ENCODE data around the gene NDUFA12. TPM values are rescaled to one million over a fixed set of nuclear protein-coding genes. Genes with fewer than 3 reads are reported as not detected.

The NDUFA12 gene
- 102 and 132 TPM in 2 replicates for total RNA-seq
- 149 and 152 TPM in 2 replicates for polyA plus RNA-seq

DNA sequence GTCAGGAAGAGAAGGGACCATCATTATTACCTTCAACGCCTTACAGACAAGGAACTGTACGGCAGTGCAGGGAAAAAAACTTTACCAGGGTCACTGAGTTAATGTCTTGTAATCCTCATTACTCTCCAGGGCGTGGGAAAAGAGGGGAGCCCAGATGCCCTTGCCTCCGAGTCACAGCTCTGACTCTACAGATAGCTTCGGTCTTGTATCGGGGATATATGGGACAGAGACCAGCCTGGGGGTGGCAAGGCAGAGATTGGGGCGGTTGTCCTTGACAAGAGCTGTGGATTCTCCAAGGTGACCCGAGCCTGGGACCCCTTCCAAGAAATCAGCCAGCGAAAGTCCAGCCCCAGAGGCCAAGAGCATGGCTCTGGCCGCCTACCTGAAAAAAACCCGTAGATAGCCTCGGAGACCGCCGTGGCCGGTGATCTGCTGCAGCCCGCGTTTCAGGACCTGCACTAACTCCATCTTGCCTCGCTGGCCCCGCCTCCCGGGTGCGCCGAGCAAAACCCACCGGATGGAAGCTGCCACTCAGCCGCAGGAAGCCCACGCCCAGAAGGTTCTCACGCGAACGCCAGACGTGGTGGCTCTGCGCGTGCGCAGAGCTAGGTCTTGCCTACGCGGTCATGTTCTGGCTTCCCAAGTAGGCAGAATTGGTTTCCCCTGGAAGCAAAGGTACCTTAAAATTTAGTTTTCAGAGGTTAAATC, at the start of gene NDUFA12:
NDUFA12 (minus strand) TSS at position 485 of the 708 bp plus-strand sequence; CDS start at position 468, 17 bp downstream.
- Histone ChIP-seq H3K9me3 (ENCODE audit: low read depth) (no peaks in the 10 kb centered on the region), H3K9me2 (replicated peaks; ENCODE audit: insufficient read depth) (no peaks in the 10 kb centered on the region), H3K4me2 (peak within 1 kb of the TSS; percentile 83), H3K27me3 (no peaks in the 10 kb centered on the region), H3K79me2 (peaks cover 46% of the 10 kb centered on the region), H4K20me1 (ENCODE audit: insufficient read depth, poor library complexity, severe bottlenecking) (no peaks in the 10 kb centered on the region), H3K4me3 (peak within 1 kb of the TSS; percentile 51), H3K36me3 (replicated peaks; ENCODE audit: insufficient read depth, low read depth) (no peaks in the 10 kb centered on the region), H3K4me1 (ENCODE audit: insufficient read depth) (no peaks in the 10 kb centered on the region), H2AFZ (peak within 1 kb of the TSS; percentile 78), H3K27ac (peak within 1 kb of the TSS; percentile 79)
- no peak for TF ChIP-seq EZH2phosphoT487 (IDR thresholded peaks at IDR 0.05; ENCODE audit: low read depth, severe bottlenecking, unreplicated experiment)
- no peak for TF ChIP-seq CTCF (IDR thresholded peaks at IDR 0.05; ENCODE audit: poor library complexity)
- TF ChIP-seq EZH2 (IDR thresholded peaks at IDR 0.05; ENCODE audit: borderline replicate concordance): no peak
- DNase-seq (ENCODE audit: low spot score): peak; percentile 98
- under 1% methylated on average over 34 of the region's 34 CpGs for WGBS (ENCODE audit: low lambda C conversion rate, missing lambda C conversion rate)

- no peaks in the 10 kb centered on the region for H4K20me1 ChIP-seq (ENCODE audit: insufficient read depth, poor library complexity, severe bottlenecking)
- TF ChIP-seq CTCF (IDR thresholded peaks at IDR 0.05; ENCODE audit: poor library complexity): no peak
- no peak for TF ChIP-seq EZH2phosphoT487 (IDR thresholded peaks at IDR 0.05; ENCODE audit: low read depth, severe bottlenecking, unreplicated experiment)
- TF ChIP-seq EZH2 (IDR thresholded peaks at IDR 0.05; ENCODE audit: borderline replicate concordance): no peak
- 93% methylated on average over 4 of the region's 4 CpGs for WGBS (ENCODE audit: low lambda C conversion rate, missing lambda C conversion rate)
These were observed 47.7 kb upstream of the NDUFA12 start for GRCh38 chr12:95051241-95051640.

DNA sequence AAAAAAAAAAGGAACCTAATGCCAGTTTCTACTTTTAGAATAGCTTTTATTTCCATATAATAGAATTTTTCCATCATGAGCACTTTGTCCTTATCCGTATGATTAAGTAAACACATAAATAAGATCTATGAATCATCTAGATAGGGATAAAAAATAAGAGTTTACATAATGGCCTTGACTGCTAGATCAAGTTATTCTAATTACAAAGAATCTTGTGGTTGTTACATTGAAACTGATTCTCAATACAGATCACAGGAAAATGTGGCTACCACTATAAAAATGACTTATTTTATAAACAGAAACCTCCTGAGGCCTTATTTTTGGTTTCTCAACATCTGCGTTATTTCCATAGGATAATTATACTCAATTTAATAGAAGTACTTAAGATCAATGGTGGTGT, 34.4 kb upstream of the NDUFA12 start:
- no peak overlapping the region for H3K27ac ChIP-seq
- no peaks in the 10 kb centered on the region for H3K79me2 ChIP-seq
- H3K4me3 ChIP-seq: no peak overlapping the region
- H3K9me2 ChIP-seq (replicated peaks; ENCODE audit: insufficient read depth): no peaks in the 10 kb centered on the region
- WGBS (ENCODE audit: low lambda C conversion rate, missing lambda C conversion rate): 95% methylated on average over 2 of the region's 2 CpGs
- no peaks in the 10 kb centered on the region for H3K27me3 ChIP-seq
- no peaks in the 10 kb centered on the region for H4K20me1 ChIP-seq (ENCODE audit: insufficient read depth, poor library complexity, severe bottlenecking)
- DNase-seq (ENCODE audit: low spot score): no peak
- peaks cover 5% of the 10 kb centered on the region for H3K36me3 ChIP-seq (replicated peaks; ENCODE audit: insufficient read depth, low read depth)
- H3K4me1 ChIP-seq (ENCODE audit: insufficient read depth): no peaks in the 10 kb centered on the region
- no peak overlapping the region for H2AFZ ChIP-seq
- no peak for TF ChIP-seq EZH2phosphoT487 (IDR thresholded peaks at IDR 0.05; ENCODE audit: low read depth, severe bottlenecking, unreplicated experiment)
- no peak for TF ChIP-seq CTCF (IDR thresholded peaks at IDR 0.05; ENCODE audit: poor library complexity)
- TF ChIP-seq EZH2 (IDR thresholded peaks at IDR 0.05; ENCODE audit: borderline replicate concordance): no peak
- H3K4me2 ChIP-seq: no peak overlapping the region
- H3K9me3 ChIP-seq (ENCODE audit: low read depth): no peaks in the 10 kb centered on the region

More at GRCh38 chr12:95051241-95051640, 47.7 kb upstream of the NDUFA12 start:
- no peak for DNase-seq (ENCODE audit: low spot score)
- H3K9me2 ChIP-seq (replicated peaks; ENCODE audit: insufficient read depth): no peaks in the 10 kb centered on the region
- no peaks in the 10 kb centered on the region for H3K9me3 ChIP-seq (ENCODE audit: low read depth)
- H3K4me3 ChIP-seq: no peak overlapping the region
- no peaks in the 10 kb centered on the region for H3K79me2 ChIP-seq
- no peaks in the 10 kb centered on the region for H3K27me3 ChIP-seq
- no peak overlapping the region for H3K4me2 ChIP-seq
- no peaks in the 10 kb centered on the region for H3K36me3 ChIP-seq (replicated peaks; ENCODE audit: insufficient read depth, low read depth)
- no peak overlapping the region for H3K27ac ChIP-seq
- no peak overlapping the region for H2AFZ ChIP-seq
- no peaks in the 10 kb centered on the region for H3K4me1 ChIP-seq (ENCODE audit: insufficient read depth)
